Measurements from ENCODE around the gene NDUFA13. TPM values are rescaled to one million over a fixed set of nuclear protein-coding genes. Genes with fewer than 3 reads are reported as not detected.

The NDUFA13 gene
- polyA plus RNA-seq, 1 donor from 2014 or later = 324 TPM

- no peaks in the 10 kb centered on the region for H3K9me3 Mint-ChIP-seq
- no peak overlapping the region for H3K27ac Mint-ChIP-seq
- H3K4me1 Mint-ChIP-seq = no peaks in the 10 kb centered on the region
- no peaks in the 10 kb centered on the region for H3K36me3 Mint-ChIP-seq
- no peak overlapping the region for H3K4me3 Mint-ChIP-seq
- no peaks in the 10 kb centered on the region for H3K27me3 Mint-ChIP-seq
Observed at GRCh38 chr19:19498255-19498991, 17.6 kb upstream of the NDUFA13 start.

GRCh38 chr19:19499272-19499995 is 16.6 kb upstream of the NDUFA13 start:
- Mint-ChIP-seq H3K4me3 (no peak overlapping the region), H3K36me3 (no peaks in the 10 kb centered on the region), H3K27me3 (no peaks in the 10 kb centered on the region), H3K9me3 (no peaks in the 10 kb centered on the region), H3K4me1 (no peaks in the 10 kb centered on the region), H3K27ac (no peak overlapping the region)

GRCh38 chr19:19500975-19501644 is 14.9 kb upstream of the NDUFA13 start:
- Mint-ChIP-seq H3K36me3 (no peaks in the 10 kb centered on the region), H3K4me3 (no peak overlapping the region), H3K27ac (peak overlapping the region in 1 of 3 donors; percentile 31), H3K4me1 (no peaks in the 10 kb centered on the region), H3K27me3 (no peaks in the 10 kb centered on the region), H3K9me3 (no peaks in the 10 kb centered on the region)

- H3K4me3 Mint-ChIP-seq = no peak overlapping the region
- H3K36me3 Mint-ChIP-seq = no peaks in the 10 kb centered on the region
- no peaks in the 10 kb centered on the region for H3K9me3 Mint-ChIP-seq
- peak overlapping the region in 1 of 3 donors; percentile 59 for H3K27ac Mint-ChIP-seq
- H3K27me3 Mint-ChIP-seq = no peaks in the 10 kb centered on the region
- no peaks in the 10 kb centered on the region for H3K4me1 Mint-ChIP-seq
Observed at GRCh38 chr19:19501798-19502197, 14.2 kb upstream of the NDUFA13 start.

- no peaks in the 10 kb centered on the region for H3K27me3 Mint-ChIP-seq
- no peaks in the 10 kb centered on the region for H3K4me1 Mint-ChIP-seq
- H3K9me3 Mint-ChIP-seq = no peaks in the 10 kb centered on the region
- H3K4me3 Mint-ChIP-seq = no peak overlapping the region
- H3K27ac Mint-ChIP-seq = peak overlapping the region in 1 of 3 donors; percentile 59
- H3K36me3 Mint-ChIP-seq = peaks cover 1% of the 10 kb centered on the region
Observed at GRCh38 chr19:19502281-19502680, 13.7 kb upstream of the NDUFA13 start.

GRCh38 chr19:19502808-19503602 is 13.0 kb upstream of the NDUFA13 start:
- no peaks in the 10 kb centered on the region for H3K9me3 Mint-ChIP-seq
- no peaks in the 10 kb centered on the region for H3K4me1 Mint-ChIP-seq
- H3K27me3 Mint-ChIP-seq = no peaks in the 10 kb centered on the region
- H3K4me3 Mint-ChIP-seq = no peak overlapping the region
- peaks cover 1% of the 10 kb centered on the region for H3K36me3 Mint-ChIP-seq
- peak overlapping the region in 2 of 3 donors; percentile 25 to 71 for H3K27ac Mint-ChIP-seq

GRCh38 chr19:19504754-19505668 is 11.0 kb upstream of the NDUFA13 start:
- Mint-ChIP-seq H3K4me3 (no peak overlapping the region), H3K27me3 (no peaks in the 10 kb centered on the region), H3K36me3 (peaks cover 1% of the 10 kb centered on the region), H3K9me3 (no peaks in the 10 kb centered on the region), H3K27ac (no peak overlapping the region), H3K4me1 (peaks cover 0 to 5% (median 0%) of the 10 kb centered on the region in 3 donors)

GRCh38 chr19:19505669-19506326 is 10.2 kb upstream of the NDUFA13 start:
- H3K4me3 Mint-ChIP-seq = no peak overlapping the region
- no peaks in the 10 kb centered on the region for H3K9me3 Mint-ChIP-seq
- H3K36me3 Mint-ChIP-seq = peaks cover 1% of the 10 kb centered on the region
- H3K27ac Mint-ChIP-seq = no peak overlapping the region
- H3K27me3 Mint-ChIP-seq = no peaks in the 10 kb centered on the region
- H3K4me1 Mint-ChIP-seq = peaks cover 0 to 5% (median 0%) of the 10 kb centered on the region in 3 donors

- H3K4me3 Mint-ChIP-seq = no peak overlapping the region
- peaks cover 0 to 5% (median 0%) of the 10 kb centered on the region in 3 donors for H3K4me1 Mint-ChIP-seq
- H3K9me3 Mint-ChIP-seq = no peaks in the 10 kb centered on the region
- peaks cover 1% of the 10 kb centered on the region for H3K36me3 Mint-ChIP-seq
- H3K27me3 Mint-ChIP-seq = no peaks in the 10 kb centered on the region
- H3K27ac Mint-ChIP-seq = no peak overlapping the region
Observed at GRCh38 chr19:19506592-19506991, 9.4 kb upstream of the NDUFA13 start.

- no peak overlapping the region for H3K27ac Mint-ChIP-seq
- H3K27me3 Mint-ChIP-seq = no peaks in the 10 kb centered on the region
- no peaks in the 10 kb centered on the region for H3K9me3 Mint-ChIP-seq
- H3K36me3 Mint-ChIP-seq = peaks cover 1% of the 10 kb centered on the region
- peaks cover 0 to 5% (median 0%) of the 10 kb centered on the region in 3 donors for H3K4me1 Mint-ChIP-seq
- no peak overlapping the region for H3K4me3 Mint-ChIP-seq
Observed at GRCh38 chr19:19507354-19507753, 8.7 kb upstream of the NDUFA13 start.

- Mint-ChIP-seq H3K4me1 (peaks cover 0 to 5% (median 0%) of the 10 kb centered on the region in 3 donors), H3K9me3 (no peaks in the 10 kb centered on the region), H3K27ac (peak overlapping the region in 1 of 3 donors; percentile 35), H3K4me3 (peak overlapping the region in 1 of 4 donors; percentile 48), H3K36me3 (peaks cover 1% of the 10 kb centered on the region), H3K27me3 (no peaks in the 10 kb centered on the region)
Observed at GRCh38 chr19:19508217-19508616, 7.8 kb upstream of the NDUFA13 start.

GRCh38 chr19:19510432-19510831 is 5.6 kb upstream of the NDUFA13 start:
- Mint-ChIP-seq H3K36me3 (peaks cover 1% of the 10 kb centered on the region), H3K27ac (peak overlapping the region in 1 of 3 donors; percentile 89), H3K4me3 (peak overlapping the region in 1 of 4 donors; percentile 26), H3K27me3 (no peaks in the 10 kb centered on the region), H3K9me3 (no peaks in the 10 kb centered on the region), H3K4me1 (peaks cover 0 to 5% (median 0%) of the 10 kb centered on the region in 3 donors)

GRCh38 chr19:19513682-19514081 is 2.3 kb upstream of the NDUFA13 start:
- no peak overlapping the region for H3K27ac Mint-ChIP-seq
- H3K36me3 Mint-ChIP-seq = no peaks in the 10 kb centered on the region
- peak overlapping the region in 1 of 4 donors; percentile 52 for H3K4me3 Mint-ChIP-seq
- H3K27me3 Mint-ChIP-seq = no peaks in the 10 kb centered on the region
- peaks cover 2 to 9% (median 8%) of the 10 kb centered on the region in 3 donors for H3K4me1 Mint-ChIP-seq
- H3K9me3 Mint-ChIP-seq = no peaks in the 10 kb centered on the region
